DLD1 (cell line): ENCODE results near the gene P2RY6.

Experiments
- in situ Hi-C: cut with HindIII; loops from 2 replicates; pipeline ENCODE4 v1.10.0; 2017; ENCODE audit warnings: low sequenced_read_pairs

P2RY6 gene

DNA sequence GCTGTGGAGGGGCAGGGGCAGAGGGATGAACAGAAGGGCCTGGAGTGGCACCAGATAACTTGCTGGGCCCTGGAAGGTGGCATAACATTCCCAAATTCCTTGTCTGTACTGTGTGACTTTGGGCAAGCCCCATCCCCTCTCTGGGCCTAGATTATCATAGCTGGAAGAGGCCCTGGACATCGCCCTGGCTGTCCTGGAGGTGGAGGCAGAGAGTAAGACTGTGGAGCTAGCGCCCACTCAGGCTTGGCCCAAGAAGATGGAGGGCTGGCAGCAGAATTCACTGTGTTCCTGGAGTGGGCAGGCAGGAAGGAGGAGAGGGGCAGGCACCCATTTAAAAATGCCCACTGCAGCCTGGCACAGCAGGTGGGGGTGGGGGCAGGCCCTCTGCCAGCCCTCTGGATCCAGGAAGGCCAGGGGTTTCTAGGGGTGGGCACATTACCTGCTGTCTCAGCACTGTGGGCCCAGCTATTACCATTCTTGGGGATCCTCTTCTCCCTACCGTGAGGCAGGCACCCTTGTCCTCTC, 58.5 kb downstream of the P2RY6 start:
- in situ Hi-C loops = no loop called here

DNA sequence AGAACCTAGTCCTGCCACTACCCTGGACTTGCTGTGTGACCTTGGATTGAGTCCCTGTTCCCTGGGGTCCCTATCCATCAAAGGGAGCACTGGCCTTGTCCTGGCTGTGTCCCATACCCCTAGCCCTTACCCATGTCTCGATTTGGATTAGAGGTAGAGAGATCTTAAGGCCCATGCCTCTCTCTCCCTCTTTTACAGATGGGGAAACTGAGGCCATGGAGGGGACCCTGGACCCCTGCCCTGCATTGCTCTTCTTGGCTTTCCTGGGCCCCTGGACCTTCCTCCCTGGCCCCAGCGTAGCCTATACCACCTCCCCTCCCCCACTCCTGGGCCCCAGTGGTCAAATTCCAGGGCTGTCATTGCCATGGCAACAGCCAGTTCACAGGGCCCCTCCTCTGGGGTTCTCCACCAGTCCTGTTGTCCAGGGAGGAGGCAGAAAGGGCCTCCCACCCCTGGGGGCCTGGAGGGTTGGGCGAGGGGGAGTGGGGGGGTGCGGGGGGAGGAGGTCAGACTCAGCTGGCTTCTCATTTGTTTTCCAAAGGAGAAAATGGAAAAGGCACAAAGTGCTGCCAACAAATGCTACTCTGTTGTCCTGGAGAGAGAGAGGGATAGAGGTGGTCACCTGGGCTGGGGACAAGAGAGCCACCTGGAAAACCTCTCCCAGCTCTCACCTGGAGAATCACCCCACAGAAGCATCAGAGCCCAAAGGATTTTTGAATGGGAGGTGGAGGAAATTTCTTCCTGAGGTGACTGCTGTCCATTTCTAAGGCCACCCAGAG, 59.2 kb downstream of the P2RY6 start:
- in situ Hi-C loops = no loop called here

DNA sequence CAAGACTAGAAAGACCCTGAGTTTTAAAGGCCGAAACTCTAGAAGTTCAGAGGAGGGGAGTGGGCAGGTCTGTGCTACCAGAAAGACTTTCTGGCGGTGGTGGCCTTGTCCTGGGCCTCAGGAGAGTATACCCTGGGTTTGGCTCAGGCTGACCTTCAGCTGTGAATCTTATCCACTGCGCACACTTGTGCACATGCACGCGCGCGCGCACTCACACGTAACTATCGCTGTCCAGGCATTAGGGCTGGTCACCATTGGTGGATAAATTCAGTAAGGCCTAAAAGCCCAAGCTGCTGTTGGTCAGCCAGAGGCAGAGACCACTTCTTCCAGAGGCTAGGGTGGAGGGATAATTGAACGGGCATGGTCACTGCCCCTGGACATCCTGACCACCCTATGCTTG, 61.0 kb downstream of the P2RY6 start:
- in situ Hi-C loops = no loop called here

DNA sequence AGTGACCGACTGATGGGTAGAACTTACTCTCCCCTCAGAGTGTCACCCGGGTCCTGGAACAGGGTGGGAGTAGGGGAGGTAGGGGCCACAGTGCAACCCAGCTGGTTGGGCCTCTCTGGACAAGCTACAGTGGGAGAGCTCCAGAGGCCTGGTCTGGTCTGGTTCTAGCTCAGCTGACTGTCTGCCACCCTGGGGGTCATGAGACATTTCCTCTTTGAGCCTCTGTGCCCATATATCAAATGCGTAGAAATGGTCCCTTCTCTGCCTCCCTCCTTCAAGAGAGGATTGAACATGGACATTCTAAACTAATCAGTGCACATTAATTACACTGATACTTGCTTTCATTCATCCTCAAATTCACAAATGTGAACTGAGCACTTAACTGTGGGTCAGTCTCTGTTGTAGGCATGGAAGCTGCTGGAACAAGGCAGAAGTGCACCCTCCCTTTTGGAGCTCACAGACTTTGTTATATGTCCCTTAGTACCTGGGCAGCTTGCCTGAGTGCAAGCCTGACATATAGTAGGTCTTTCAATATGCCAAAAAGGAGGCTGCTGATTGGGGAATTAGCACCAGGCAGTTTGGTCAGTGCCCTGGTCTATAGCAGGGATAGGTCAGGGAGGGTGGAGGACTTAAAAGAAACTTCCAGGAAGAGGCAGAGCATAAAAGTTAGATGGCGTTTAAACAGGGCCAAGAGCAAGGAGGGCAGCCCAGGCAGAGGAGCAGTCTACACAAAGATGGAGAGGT, 61.7 kb downstream of the P2RY6 start:
- in situ Hi-C loops = no loop called here

DNA sequence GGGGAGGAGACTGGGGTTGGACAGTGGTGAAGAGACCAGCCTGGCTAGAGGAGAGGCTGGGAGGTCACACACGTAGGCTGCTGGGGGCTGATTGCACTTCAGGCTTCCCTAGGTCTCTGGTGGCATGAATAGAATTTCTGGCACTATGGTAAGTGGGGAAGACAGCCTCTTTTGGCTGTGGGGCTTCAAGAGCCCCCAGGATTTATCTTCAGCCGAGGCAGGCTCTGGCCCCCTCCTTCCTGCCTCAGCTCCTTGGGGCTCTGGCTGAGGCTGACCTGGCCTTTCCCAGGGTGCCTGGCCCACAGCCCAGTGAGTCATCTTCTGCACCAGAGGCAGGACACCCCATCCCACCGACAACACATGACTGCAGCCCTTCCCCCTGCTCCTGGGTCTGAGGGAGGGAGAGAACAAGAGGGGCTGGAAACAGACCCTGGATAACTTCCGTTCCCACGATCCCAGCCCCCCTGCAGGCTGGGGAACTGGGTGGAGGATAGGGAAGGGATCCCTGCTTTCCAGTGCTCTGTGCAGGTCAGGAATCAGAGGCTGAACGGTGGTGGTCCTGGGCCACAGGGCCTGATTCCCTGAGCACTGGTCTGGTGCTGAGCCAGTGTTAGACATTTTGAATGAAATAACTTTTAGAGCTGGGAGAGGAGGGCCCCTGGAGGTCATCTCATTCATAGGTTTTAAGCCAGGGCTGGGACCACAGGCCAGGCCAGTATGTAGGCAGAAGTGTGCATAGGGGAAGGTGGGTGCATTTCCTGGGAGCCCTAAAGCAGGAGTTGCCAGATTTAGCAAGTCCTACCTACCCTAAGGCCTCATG, 62.5 kb downstream of the P2RY6 start:
- in situ Hi-C loops = no loop called here

DNA sequence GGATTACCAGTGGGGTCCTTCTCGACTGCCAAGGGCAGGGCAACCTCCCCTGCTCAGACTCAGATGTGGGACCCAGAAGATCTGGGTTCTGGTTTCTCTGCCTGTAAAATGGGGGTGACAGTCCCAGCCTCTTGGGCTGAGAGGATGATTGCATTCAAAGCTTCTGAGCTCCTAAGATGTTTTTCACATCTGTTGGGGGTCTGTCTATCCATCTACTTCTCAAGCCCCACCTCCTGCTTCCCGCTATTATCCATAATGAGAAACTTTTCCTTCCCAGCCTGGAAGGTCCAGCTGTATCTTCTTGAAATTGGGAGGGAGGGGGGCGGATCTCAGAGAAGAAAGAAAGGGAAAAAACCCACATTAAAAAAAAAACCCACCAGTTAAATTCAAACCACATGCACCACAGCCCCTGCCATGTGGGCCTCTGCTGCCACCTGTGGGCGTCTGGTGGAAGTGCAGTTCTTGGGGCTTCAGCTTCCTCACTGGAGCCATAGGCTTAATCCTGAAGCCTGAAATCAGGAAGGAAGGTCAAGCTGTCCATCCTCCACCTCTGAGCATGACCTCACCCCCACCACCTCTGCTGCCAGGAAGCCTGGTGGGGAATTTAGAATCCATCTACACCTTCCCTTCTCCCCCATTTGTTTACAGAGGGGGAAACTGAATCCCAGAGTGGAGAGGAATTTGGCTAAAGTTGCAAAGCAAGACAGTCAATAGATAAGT, 63.2 kb downstream of the P2RY6 start:
- in situ Hi-C loops = no loop called here

DNA sequence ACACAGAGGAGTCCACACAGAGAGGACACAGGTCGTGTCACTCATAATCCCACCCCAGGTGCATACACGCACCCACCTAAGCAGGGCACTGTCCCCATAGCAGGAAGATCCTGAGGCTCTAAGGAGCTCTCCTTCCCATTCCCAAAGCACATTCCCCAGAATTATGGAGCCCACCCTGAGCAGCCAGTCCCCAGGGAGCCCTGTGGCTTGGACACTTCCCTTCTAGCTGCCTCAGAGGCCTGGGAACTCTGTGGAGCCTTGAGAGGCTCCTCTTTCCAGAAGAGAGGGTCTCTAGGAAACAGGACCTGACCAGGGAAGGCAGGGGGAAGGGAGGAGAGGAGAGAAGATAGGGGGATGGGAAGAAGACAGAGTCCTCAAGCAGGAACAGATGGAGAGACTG, 65.7 kb downstream of the P2RY6 start:
- in situ Hi-C loops = no loop called here

DNA sequence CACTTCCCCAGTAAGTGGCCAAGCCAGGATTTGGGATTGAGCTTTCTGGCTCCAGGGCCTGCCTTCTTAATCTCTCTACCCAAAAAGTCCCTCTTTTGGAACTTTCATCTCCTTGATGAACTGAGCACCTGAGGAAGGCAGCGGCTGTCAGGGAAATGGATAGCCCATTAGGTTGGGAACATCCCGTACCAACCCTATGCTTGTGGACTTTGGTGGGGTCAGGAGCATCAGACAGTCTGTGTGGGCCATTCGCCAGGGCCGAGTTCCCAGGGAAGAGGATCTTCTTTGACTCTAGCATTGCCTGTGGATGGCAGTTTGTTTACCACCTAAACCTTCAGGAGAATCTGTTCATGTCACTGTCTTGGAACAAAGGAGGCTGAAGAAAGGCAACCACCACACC, 66.1 kb downstream of the P2RY6 start:
- in situ Hi-C loops = no loop called here

DNA sequence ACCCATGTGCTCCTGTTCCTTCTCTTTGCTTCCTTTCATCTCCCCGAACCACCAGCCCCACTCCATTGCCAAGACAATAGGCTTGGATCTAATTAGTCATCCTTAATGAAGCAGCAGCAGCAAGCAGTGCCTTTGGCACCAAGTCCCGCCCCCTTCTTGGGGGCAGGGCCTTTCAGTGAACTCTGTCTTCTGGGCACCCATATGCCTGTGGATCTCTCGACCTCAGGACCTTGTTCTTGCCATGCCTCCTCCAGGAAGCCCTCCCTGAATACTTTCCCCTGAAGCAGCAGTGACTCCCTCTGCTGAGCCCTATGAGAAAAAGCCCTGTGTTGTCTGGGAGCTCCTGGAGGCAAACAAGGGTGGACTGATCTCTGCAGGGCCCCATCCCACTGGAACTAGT, 68.0 kb downstream of the P2RY6 start:
- in situ Hi-C loops = no loop called here

DNA sequence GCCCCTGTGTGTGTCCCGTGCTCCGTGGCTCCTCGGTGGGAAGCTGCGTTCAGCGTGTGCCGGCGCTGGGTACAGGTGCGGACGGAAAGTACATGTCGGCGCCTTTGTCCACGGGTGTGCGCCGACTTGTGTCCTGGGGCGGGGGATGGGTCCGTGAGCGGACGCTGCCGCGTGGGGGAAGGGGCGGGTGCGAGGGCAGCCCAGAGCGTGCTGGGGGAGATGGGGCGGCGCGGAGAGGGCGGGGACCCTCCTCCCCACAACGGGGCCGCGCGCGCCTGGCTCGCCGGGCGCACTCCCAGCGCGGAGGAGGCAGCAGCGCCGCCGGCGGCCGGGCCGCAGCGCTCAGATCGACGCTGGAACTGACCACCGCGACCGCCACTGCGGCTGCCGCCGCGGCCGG, 70.5 kb downstream of the P2RY6 start:
- in situ Hi-C loops = no loop called here

DNA sequence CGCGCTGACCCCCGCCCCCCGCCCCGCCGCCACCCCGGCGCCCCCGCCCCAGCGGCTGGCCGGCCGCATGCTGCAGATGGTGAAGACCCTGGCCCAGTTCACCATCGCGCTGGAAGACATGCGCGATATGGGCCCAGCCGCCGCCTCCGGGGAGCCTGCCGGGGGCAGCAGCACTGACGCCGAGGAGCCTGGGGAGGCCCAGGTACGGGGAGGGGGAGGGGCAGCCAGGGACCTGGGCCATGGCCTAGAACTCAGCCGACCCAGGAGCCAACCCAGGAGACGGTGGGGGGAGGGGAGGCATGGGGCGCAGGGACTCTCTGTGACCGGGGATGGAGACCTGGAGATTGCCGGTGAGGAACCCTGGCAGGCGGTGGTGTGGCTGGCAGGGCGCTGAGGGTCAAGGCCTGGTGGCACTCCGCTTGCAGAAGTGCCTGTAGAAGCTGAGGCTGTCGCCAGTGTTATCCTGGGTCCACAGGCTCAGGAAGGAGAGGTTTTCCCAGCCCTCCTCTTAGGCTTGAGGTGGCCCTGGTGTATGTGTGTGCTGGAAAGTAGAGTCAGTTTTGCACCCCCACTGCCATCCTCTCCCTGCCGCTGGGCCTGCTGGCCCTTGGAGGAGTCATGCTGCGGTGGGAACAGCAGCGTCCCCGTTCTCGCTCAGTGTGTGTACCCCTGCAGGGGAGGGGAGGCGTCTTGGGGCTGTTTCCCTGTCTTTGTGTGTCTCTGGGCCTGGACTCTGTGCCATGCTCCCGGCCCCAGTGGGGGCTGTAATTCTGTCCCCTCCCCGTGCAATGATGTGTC, 71.1 kb downstream of the P2RY6 start:
- in situ Hi-C loops = no loop called here

DNA sequence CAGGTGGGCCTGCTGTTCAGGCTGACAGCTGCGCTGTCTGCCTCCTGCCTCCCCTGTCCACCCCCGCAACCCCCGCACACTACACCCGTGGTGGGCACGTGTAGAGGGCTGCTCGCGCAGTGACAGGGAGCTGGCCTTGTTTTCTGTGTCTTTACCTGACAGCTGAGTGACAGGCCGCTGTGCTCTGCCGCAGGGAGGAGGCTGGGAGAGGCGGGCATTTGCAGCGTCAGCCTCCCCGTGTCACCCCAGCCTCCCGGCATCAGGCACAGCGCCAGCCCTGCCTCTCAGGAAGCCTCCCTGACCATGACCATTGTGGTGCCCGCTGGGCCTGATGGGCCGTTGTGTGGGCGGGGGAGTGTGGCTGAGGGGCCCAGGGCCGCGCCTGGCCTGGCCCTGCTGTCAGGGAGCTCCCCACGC, 72.1 kb downstream of the P2RY6 start:
- in situ Hi-C loops = no loop called here

DNA sequence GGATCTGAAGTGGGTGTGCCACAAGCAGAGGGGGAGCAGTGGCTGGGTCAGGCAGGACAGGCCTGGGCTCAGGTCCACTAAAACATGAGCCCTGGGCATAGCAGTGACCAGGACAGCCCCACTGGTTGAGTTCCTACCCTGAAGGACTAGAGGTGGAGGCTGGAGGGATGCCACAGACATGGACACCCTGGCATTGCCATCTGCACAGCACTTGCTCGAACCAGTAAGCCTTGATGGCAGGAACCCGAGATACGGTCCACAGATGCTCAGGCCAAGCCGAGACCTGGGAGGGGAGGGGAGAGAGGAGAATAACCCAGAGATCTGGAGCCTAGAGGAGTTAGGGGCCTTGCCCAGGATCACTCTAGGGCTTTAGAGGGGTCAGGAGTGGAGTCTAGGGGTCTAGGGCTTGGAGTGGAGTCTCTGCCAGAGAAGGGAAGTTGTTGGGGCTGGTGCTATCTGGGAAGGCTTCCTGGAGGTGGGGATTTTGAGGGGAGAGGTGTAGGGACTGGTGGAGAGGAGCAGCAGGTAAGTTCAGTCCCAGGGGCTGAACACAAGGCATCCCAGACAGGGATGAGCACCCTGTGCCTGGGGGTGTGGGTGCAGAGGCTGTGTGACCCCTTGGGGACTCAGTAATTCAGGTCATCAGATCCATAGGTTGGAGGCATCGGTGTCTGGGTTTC, 73.5 kb downstream of the P2RY6 start:
- in situ Hi-C loops = no loop called here

DNA sequence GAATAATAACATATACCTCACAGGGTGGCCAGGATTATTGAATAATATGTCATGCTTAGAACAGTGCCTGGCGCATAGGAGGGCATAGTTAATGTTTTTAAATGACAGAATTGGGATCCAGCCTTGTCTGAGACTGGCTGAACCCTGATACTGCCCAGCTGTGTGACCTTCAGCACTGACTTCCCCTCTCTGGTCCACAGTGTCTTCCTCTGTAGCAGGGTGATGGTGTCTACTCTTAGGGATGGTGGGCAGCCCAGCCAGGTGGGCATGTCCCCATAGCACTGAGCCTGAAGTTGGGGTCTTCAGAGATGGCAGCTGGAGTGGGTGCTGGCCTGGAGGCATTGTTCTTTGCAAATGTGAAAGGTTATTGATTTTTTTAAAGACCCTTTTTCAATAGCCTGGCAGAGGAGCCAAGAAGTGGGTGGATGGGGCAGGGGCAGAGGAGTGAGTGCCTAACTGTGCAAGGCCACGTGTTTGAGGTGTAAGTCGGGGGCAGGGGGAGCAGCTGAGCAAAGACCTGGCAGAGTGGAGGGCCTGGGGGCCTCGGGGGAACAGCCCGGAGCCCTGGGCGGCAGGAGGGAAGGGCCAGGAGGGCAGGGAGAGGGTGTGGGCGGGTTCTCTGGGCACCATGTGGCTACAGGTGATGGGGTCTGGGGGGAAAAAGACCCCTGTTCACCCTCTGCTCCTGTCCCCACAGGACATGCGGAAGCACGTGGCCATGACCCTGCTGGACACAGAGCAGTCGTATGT, 74.2 kb downstream of the P2RY6 start:
- in situ Hi-C loops = no loop called here

DNA sequence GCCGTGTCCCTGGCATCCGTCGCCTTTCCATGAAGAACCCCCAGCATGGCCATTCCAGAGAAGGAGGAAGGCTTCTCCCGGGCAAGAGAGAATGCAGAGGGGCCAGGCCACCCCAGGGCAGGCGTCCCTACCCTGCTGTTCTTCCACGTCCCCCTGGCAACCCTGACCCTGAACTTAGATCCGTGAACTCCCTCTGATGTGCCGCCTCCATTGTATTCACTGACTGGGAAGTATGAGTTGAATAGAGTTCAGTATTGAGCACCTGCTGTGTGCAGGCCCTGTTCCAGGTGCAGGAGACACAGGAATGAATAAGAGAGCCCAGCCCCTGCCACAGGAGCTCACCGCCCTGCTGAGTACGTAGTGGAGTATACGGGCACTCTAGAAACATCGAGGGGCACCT, 74.9 kb downstream of the P2RY6 start:
- in situ Hi-C loops = no loop called here
